NCI-H187 (cell line): ENCODE measurements around the gene TEX22.

Experiments
- DNase-seq, 2 experiments: peaks; one replicate each; lab custom pipeline; 2025; lab: John Stamatoyannopoulos, UW

The TEX22 gene

GRCh38 chr14:105456736-105457617 is 58.6 kb downstream of the TEX22 start:
- DNase-seq = no peak

DNA sequence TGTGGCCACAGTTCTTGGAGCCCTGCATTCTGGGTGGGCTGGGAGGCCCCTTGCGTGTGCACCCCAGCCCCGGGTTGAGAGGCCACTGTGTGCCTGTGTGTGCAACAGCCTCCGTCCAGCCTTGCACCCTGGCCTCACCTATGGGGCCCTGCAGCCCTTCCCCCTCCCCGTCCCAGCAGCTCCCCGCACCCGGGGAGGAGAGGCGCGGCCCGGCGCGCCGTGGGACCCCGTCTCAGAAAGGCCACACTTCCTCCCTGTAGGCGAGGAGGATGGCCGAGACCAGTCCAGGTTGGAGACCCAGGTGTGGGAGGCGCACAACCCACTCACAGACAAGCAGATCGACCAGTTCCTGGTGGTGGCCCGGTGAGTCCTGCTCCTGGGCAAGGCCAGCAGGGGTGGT is 59.7 kb downstream of the TEX22 start:
- no peak for DNase-seq

- DNase-seq = no peak
These were observed 60.2 kb downstream of the TEX22 start for GRCh38 chr14:105458571-105458970.

GRCh38 chr14:105460116-105460515 is 61.8 kb downstream of the TEX22 start:
- no peak for DNase-seq

DNA sequence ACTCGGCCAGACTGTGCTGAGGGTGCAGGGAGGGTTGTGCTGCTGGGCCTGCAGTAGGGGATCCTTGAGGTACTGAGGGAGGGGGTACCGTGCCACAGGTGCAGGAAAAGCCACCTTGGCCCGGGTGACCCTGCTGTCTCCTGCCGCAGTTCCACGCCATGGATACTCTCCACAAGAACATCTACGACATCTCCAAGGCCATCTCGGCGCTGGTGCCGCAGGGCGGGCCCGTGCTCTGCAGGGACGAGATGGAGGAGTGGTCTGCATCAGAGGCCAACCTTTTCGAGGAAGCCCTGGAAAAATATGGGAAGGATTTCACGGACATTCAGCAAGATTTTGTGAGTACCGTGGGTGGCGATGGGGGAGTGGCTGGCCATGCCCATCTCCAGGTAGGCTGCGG is 62.3 kb downstream of the TEX22 start:
- no peak for DNase-seq

GRCh38 chr14:105461903-105462302 is 63.6 kb downstream of the TEX22 start:
- DNase-seq = no peak
